Naive thymus-derived CD4-positive, alpha-beta T cell (primary cell): ENCODE measurements around the gene FOXL3. TPM values are rescaled to one million over a fixed set of nuclear protein-coding genes. Genes with fewer than 3 reads are reported as not detected.

ENCODE experiments used
- ATAC-seq: fragments of 150-1000 bp; cut with Tn5 transposase; 2 replicates; pipeline ENCODE4 v1.10.0; 2021; ENCODE audit warnings: mild to moderate bottlenecking, moderate library complexity
- CTCF ChIA-PET: fragments of 350-600 bp; sonication (Branson Sonifier 250); formaldehyde crosslinking; loops from one replicate; lab custom pipeline; 2021; ENCODE audit warnings: antibody characterized with exemption; lab: Charles Lee
- POLR2A ChIA-PET: fragments of 350-600 bp; sonication (Branson Sonifier 250); formaldehyde crosslinking; loops from one replicate; lab custom pipeline; 2021; ENCODE audit warnings: antibody characterized with exemption, inconsistent platforms; lab: Charles Lee
- DNase-seq, 9 donors: peaks; one replicate each; pipeline versions ENCODE4 v3.0.0 to v3.0.0-alpha.2; 2020 to 2022; ENCODE audit warnings: mixed read lengths in 1 of 9
- H3K27ac ChIP-seq: one replicate; pipeline ENCODE4 v1.7.0; 2013; ENCODE audit warnings: mild to moderate bottlenecking, low read depth, low read length, moderate library complexity
- H3K27me3 ChIP-seq, 2 donors: one replicate each; pipeline ENCODE4 v1.7.0; 2013; ENCODE audit warnings: low read length in 2 of 2, mild to moderate bottlenecking in 2 of 2, moderate library complexity in 2 of 2; ENCODE audit not compliant: control insufficient read depth in 2 of 2, insufficient read depth in 2 of 2
- H3K36me3 ChIP-seq, 3 experiments: 1 replicate in 2 of 3; 2 replicates in 1 of 3; pipeline ENCODE4 v1.7.0; 2013; ENCODE audit warnings: low read length in 3 of 3, mild to moderate bottlenecking in 3 of 3, moderate library complexity in 1 of 3; ENCODE audit not compliant: insufficient read depth in 3 of 3, control insufficient read depth in 2 of 3
- H3K4me1 ChIP-seq, 2 donors: one replicate each; pipeline ENCODE4 v1.7.0; 2013; ENCODE audit warnings: low read length in 2 of 2, mild to moderate bottlenecking in 2 of 2, moderate library complexity in 1 of 2; ENCODE audit not compliant: control insufficient read depth in 2 of 2, insufficient read depth in 2 of 2
- H3K4me3 ChIP-seq: 2 replicates; pipeline ENCODE4 v1.7.0; 2013; ENCODE audit warnings: mild to moderate bottlenecking, low read length
- H3K9me3 ChIP-seq, 3 experiments: 1 replicate in 2 of 3; 2 replicates in 1 of 3; pipeline ENCODE4 v1.7.0; 2013; ENCODE audit warnings: low read length in 3 of 3; ENCODE audit not compliant: control insufficient read depth in 2 of 3
- H3K27ac Mint-ChIP-seq, 9 donors: one replicate each; pipeline ENCODE4 v1.8.0; 2020 to 2022; ENCODE audit warnings: mixed read lengths in 9 of 9, mild to moderate bottlenecking in 8 of 9, moderate library complexity in 5 of 9, inconsistent platforms in 2 of 9
- H3K27me3 Mint-ChIP-seq, 5 donors: one replicate each; pipeline ENCODE4 v1.8.0; 2021 to 2022; ENCODE audit warnings: mixed read lengths in 5 of 5, mild to moderate bottlenecking in 1 of 5
- H3K36me3 Mint-ChIP-seq, 5 donors: one replicate each; pipeline ENCODE4 v1.8.0; 2020 to 2022; ENCODE audit warnings: mixed read lengths in 5 of 5, mild to moderate bottlenecking in 3 of 5, inconsistent platforms in 1 of 5
- H3K4me1 Mint-ChIP-seq, 7 donors: one replicate each; pipeline ENCODE4 v1.8.0; 2020 to 2022; ENCODE audit warnings: mixed read lengths in 7 of 7, mild to moderate bottlenecking in 3 of 7, inconsistent platforms in 1 of 7
- H3K4me3 Mint-ChIP-seq, 10 donors: one replicate each; pipeline ENCODE4 v1.8.0; 2020 to 2022; ENCODE audit warnings: mild to moderate bottlenecking in 10 of 10, mixed read lengths in 10 of 10, moderate library complexity in 6 of 10, inconsistent platforms in 2 of 10
- H3K9me3 Mint-ChIP-seq, 11 donors: one replicate each; pipeline ENCODE4 v1.8.0; 2020 to 2022; ENCODE audit warnings: mixed read lengths in 11 of 11, mild to moderate bottlenecking in 4 of 11, inconsistent platforms in 1 of 11, moderate library complexity in 1 of 11
- intact Hi-C, 2 donors: fragments of 100-400 bp; cut with micrococcal nuclease; formaldehyde crosslinking; loops; one replicate each; pipeline ENCODE4 v1.15.1; 2023
- polyA plus RNA-seq, 2 donors: library from polyadenylated mRNA; unstranded; fragments of 300-500 nt; fragmentation: Illumina TruSeq; gene quantifications; one replicate each; pipeline ENCODE4 v1.2.3, GENCODE V29; 2021
- total RNA-seq, 6 experiments: library from RNA in 5 of 6; stranded (reverse) in 5 of 6; gene quantifications; 1 replicate in 5 of 6; 2 replicates in 1 of 6; pipeline ENCODE4 v1.2.3 and lab custom pipeline; 2021 to 2026

FOXL3 gene
- total and polyA plus RNA-seq, 7 experiments from 2014 or later, result not detected

GRCh38 chr7:336810-337566, 47.0 kb downstream of the FOXL3 start:
- H3K4me1 ChIP-seq, result no peaks in the 10 kb centered on the region
- H3K27ac ChIP-seq, result no peak overlapping the region
- peaks cover 0 to 2% (median 0%) of the 10 kb centered on the region in 5 donors for H3K27me3 Mint-ChIP-seq
- no peaks in the 10 kb centered on the region for H3K9me3 ChIP-seq
- intact Hi-C loops, result loop anchor here (5.0 to 10.0 kb wide), 2 partner anchors 45 to 178 kb away; partner anchors contain the start of gene PDGFA (in 1 of the 2)
- H3K9me3 Mint-ChIP-seq, result peaks cover 0 to 16% (median 0%) of the 10 kb centered on the region in 11 donors
- DNase-seq (peak in 1 of 9 donors; percentile 24), ATAC-seq (no peak)
- ChIA-PET CTCF (no interaction called here), POLR2A (no interaction called here)
- no peak overlapping the region for H3K4me3 ChIP-seq
- H3K36me3 Mint-ChIP-seq, result no peaks in the 10 kb centered on the region
- peak overlapping the region in 3 of 10 donors; percentile 14 to 59 (median 47) for H3K4me3 Mint-ChIP-seq
- H3K36me3 ChIP-seq, result no peaks in the 10 kb centered on the region
- H3K27me3 ChIP-seq, result no peaks in the 10 kb centered on the region
- peak overlapping the region in 2 of 9 donors; percentile 14 to 75 for H3K27ac Mint-ChIP-seq
- peaks cover 3 to 23% (median 17%) of the 10 kb centered on the region in 7 donors for H3K4me1 Mint-ChIP-seq

GRCh38 chr7:337567-337951, 47.6 kb downstream of the FOXL3 start:
- no peaks in the 10 kb centered on the region for H3K36me3 ChIP-seq
- CTCF ChIA-PET, result interaction anchor here (0.7 kb wide), 1 partner anchor 263 kb away, joined by 3 read pairs; no protein-coding TSS in a partner anchor
- Mint-ChIP-seq H3K27ac (peak overlapping the region in 2 of 9 donors; percentile 14 to 75), H3K36me3 (no peaks in the 10 kb centered on the region), H3K4me3 (peak overlapping the region in 3 of 10 donors; percentile 14 to 59 (median 47)), H3K9me3 (peaks cover 0 to 16% (median 0%) of the 10 kb centered on the region in 11 donors), H3K4me1 (peaks cover 3 to 24% (median 21%) of the 10 kb centered on the region in 7 donors), H3K27me3 (peaks cover 0 to 2% (median 0%) of the 10 kb centered on the region in 5 donors)
- no peak overlapping the region for H3K4me3 ChIP-seq
- intact Hi-C loops, result loop anchor here (5.0 to 10.0 kb wide), 2 partner anchors 45 to 177 kb away; partner anchors contain the start of gene PDGFA (in 1 of the 2)
- H3K27ac ChIP-seq, result no peak overlapping the region
- H3K27me3 ChIP-seq, result no peaks in the 10 kb centered on the region
- no peaks in the 10 kb centered on the region for H3K9me3 ChIP-seq
- no peak for ATAC-seq
- no peak for DNase-seq
- no peaks in the 10 kb centered on the region for H3K4me1 ChIP-seq
- POLR2A ChIA-PET, result no interaction called here

- CTCF ChIA-PET, result no interaction called here
- Mint-ChIP-seq H3K27ac (no peak overlapping the region), H3K36me3 (no peaks in the 10 kb centered on the region), H3K9me3 (peaks cover 0 to 16% (median 0%) of the 10 kb centered on the region in 11 donors), H3K27me3 (peaks cover 0 to 2% (median 0%) of the 10 kb centered on the region in 5 donors), H3K4me3 (no peak overlapping the region), H3K4me1 (peaks cover 3 to 24% (median 23%) of the 10 kb centered on the region in 7 donors)
- H3K27ac ChIP-seq, result no peak overlapping the region
- H3K27me3 ChIP-seq, result no peaks in the 10 kb centered on the region
- intact Hi-C loops, result loop anchor here (5.0 to 10.0 kb wide), 2 partner anchors 44 to 176 kb away; partner anchors contain the start of gene PDGFA (in 1 of the 2)
- H3K4me3 ChIP-seq, result no peak overlapping the region
- no peak for ATAC-seq
- POLR2A ChIA-PET, result no interaction called here
- H3K9me3 ChIP-seq, result no peaks in the 10 kb centered on the region
- no peak for DNase-seq
- H3K36me3 ChIP-seq, result no peaks in the 10 kb centered on the region
- H3K4me1 ChIP-seq, result no peaks in the 10 kb centered on the region
Observed at GRCh38 chr7:338295-339061, 48.5 kb downstream of the FOXL3 start.

- Mint-ChIP-seq H3K4me3 (no peak overlapping the region), H3K9me3 (peaks cover 0 to 12% (median 0%) of the 10 kb centered on the region in 11 donors), H3K36me3 (no peaks in the 10 kb centered on the region), H3K4me1 (peaks cover 3 to 24% (median 21%) of the 10 kb centered on the region in 7 donors), H3K27me3 (peaks cover 0 to 2% (median 0%) of the 10 kb centered on the region in 5 donors), H3K27ac (no peak overlapping the region)
- Histone ChIP-seq H3K27ac (no peak overlapping the region), H3K4me3 (no peak overlapping the region), H3K9me3 (no peaks in the 10 kb centered on the region), H3K36me3 (no peaks in the 10 kb centered on the region), H3K4me1 (no peaks in the 10 kb centered on the region), H3K27me3 (no peaks in the 10 kb centered on the region)
- ChIA-PET POLR2A (no interaction called here), CTCF (no interaction called here)
- intact Hi-C loops, result loop anchor here (5.0 to 10.0 kb wide), 2 partner anchors 43 to 176 kb away; partner anchors contain the start of gene PDGFA (in 1 of the 2)
- ATAC-seq (no peak), DNase-seq (no peak)
Observed at GRCh38 chr7:339062-339342, 49.0 kb downstream of the FOXL3 start.

- H3K4me1 ChIP-seq, result no peaks in the 10 kb centered on the region
- H3K4me1 Mint-ChIP-seq, result peaks cover 0 to 18% (median 15%) of the 10 kb centered on the region in 7 donors
- CTCF ChIA-PET, result no interaction called here
- no peak overlapping the region for H3K4me3 Mint-ChIP-seq
- no peak overlapping the region for H3K27ac ChIP-seq
- ATAC-seq, result no peak
- H3K36me3 Mint-ChIP-seq, result no peaks in the 10 kb centered on the region
- POLR2A ChIA-PET, result no interaction called here
- H3K27me3 Mint-ChIP-seq, result peaks cover 0 to 2% (median 0%) of the 10 kb centered on the region in 5 donors
- DNase-seq, result no peak
- H3K9me3 ChIP-seq, result no peaks in the 10 kb centered on the region
- H3K27ac Mint-ChIP-seq, result peak overlapping the region in 1 of 9 donors; percentile 32
- H3K36me3 ChIP-seq, result no peaks in the 10 kb centered on the region
- H3K4me3 ChIP-seq, result no peak overlapping the region
- intact Hi-C loops, result loop anchor here (5.0 to 10.0 kb wide), 2 partner anchors 43 to 175 kb away; partner anchors contain the start of gene PDGFA (in 1 of the 2)
- H3K27me3 ChIP-seq, result no peaks in the 10 kb centered on the region
- H3K9me3 Mint-ChIP-seq, result peaks cover 0 to 5% (median 0%) of the 10 kb centered on the region in 11 donors
Observed at GRCh38 chr7:339696-340095, 49.7 kb downstream of the FOXL3 start.

- peaks cover 0 to 16% (median 12%) of the 10 kb centered on the region in 7 donors for H3K4me1 Mint-ChIP-seq
- intact Hi-C loops, result no loop called here
- H3K36me3 Mint-ChIP-seq, result peaks cover 0 to 3% (median 0%) of the 10 kb centered on the region in 5 donors
- Histone ChIP-seq H3K4me3 (no peak overlapping the region), H3K4me1 (no peaks in the 10 kb centered on the region), H3K27me3 (no peaks in the 10 kb centered on the region), H3K36me3 (no peaks in the 10 kb centered on the region), H3K9me3 (no peaks in the 10 kb centered on the region), H3K27ac (no peak overlapping the region)
- H3K9me3 Mint-ChIP-seq, result peaks cover 0 to 3% (median 0%) of the 10 kb centered on the region in 11 donors
- H3K4me3 Mint-ChIP-seq, result no peak overlapping the region
- no peak overlapping the region for H3K27ac Mint-ChIP-seq
- DNase-seq (no peak), ATAC-seq (no peak)
- POLR2A ChIA-PET, result no interaction called here
- CTCF ChIA-PET, result no interaction called here
- no peaks in the 10 kb centered on the region for H3K27me3 Mint-ChIP-seq
Observed at GRCh38 chr7:340200-340937, 50.4 kb downstream of the FOXL3 start.
